HG03520 (cell line): ENCODE measurements around the gene ACSM5.
A peak's percentile ranks its signal among the peaks of the same experiment; 100 is the strongest.
"Not testable (repeated sequence)": the region's sequence is repeated elsewhere in the genome, so short reads cannot be mapped to it uniquely, and the experiment has no call there.

ENCODE experiments used
- ATAC-seq: cut with Tn5 transposase; IDR thresholded peaks from one replicate; pipeline ENCODE4 v1.9.1; 2021; ENCODE audit warnings: mild to moderate bottlenecking, moderate library complexity; ENCODE audit not compliant: unreplicated experiment

ACSM5 gene

GRCh38 chr16:20397468-20398074, 11.8 kb upstream of the ACSM5 start:
- ATAC-seq: no peak

GRCh38 chr16:20398603-20399002, 10.7 kb upstream of the ACSM5 start:
- no peak for ATAC-seq

GRCh38 chr16:20399185-20399584, 10.1 kb upstream of the ACSM5 start:
- ATAC-seq: no peak

GRCh38 chr16:20401066-20401465, 8.3 kb upstream of the ACSM5 start:
- no peak for ATAC-seq

- no peak for ATAC-seq
Measured at GRCh38 chr16:20401475-20402016, 7.8 kb upstream of the ACSM5 start.

- ATAC-seq: no peak
Measured at GRCh38 chr16:20402651-20403050, 6.7 kb upstream of the ACSM5 start.

- ATAC-seq: no peak
Measured at GRCh38 chr16:20404637-20405036, 4.7 kb upstream of the ACSM5 start, which contains the start of gene PDILT. TSS of gene PDILT (minus strand) at chr16:20404737. CDS start at chr16:20399300, 5,437 bp downstream.

GRCh38 chr16:20410121-20410723, 888 bp downstream of the ACSM5 start:
- ATAC-seq: peak; percentile 87

GRCh38 chr16:20411055-20411454, 1.7 kb downstream of the ACSM5 start:
- no peak for ATAC-seq

- ATAC-seq: no peak
Measured at GRCh38 chr16:20415541-20415940, 6.2 kb downstream of the ACSM5 start.

- not testable (repeated sequence) for ATAC-seq
Measured at GRCh38 chr16:20419093-20419492, 9.8 kb downstream of the ACSM5 start.

GRCh38 chr16:20421748-20422147, 12.4 kb downstream of the ACSM5 start:
- ATAC-seq: not testable (repeated sequence)

GRCh38 chr16:20423772-20424128, 14.4 kb downstream of the ACSM5 start:
- not testable (repeated sequence) for ATAC-seq

- no peak for ATAC-seq
Measured at GRCh38 chr16:20424129-20424866, 15.0 kb downstream of the ACSM5 start.

GRCh38 chr16:20427401-20427797, 18.1 kb downstream of the ACSM5 start:
- not testable (repeated sequence) for ATAC-seq

GRCh38 chr16:20429499-20429898, 20.2 kb downstream of the ACSM5 start:
- not testable (repeated sequence) for ATAC-seq

- not testable (repeated sequence) for ATAC-seq
Measured at GRCh38 chr16:20430480-20430879, 21.1 kb downstream of the ACSM5 start.

- ATAC-seq: no peak
Measured at GRCh38 chr16:20430948-20431347, 21.6 kb downstream of the ACSM5 start.

GRCh38 chr16:20438950-20439349, 29.6 kb downstream of the ACSM5 start:
- ATAC-seq: not testable (repeated sequence)

GRCh38 chr16:20439820-20440231, 30.5 kb downstream of the ACSM5 start:
- not testable (repeated sequence) for ATAC-seq

GRCh38 chr16:20440731-20441130, 31.4 kb downstream of the ACSM5 start:
- not testable (repeated sequence) for ATAC-seq

- no peak for ATAC-seq
Measured at GRCh38 chr16:20441191-20441590, 31.9 kb downstream of the ACSM5 start.
